Stimulated activated CD4-positive, alpha-beta T cell treated with anti-CD3 and anti-CD28 coated beads, Interleukin-1b, Interleukin-23, amount 100 ng/mL, for 4 hours (primary cell): ENCODE results near the gene ARHGAP10.

Experiments
- DNase-seq, 2 donors: peaks; one replicate each; pipeline ENCODE4 v3.0.0-alpha.2; 2020; ENCODE audit warnings: low read depth in 2 of 2

Gene ARHGAP10

GRCh38 chr4:147825451-147826287 is 93.8 kb downstream of the ARHGAP10 start:
- DNase-seq, result no peak

DNA sequence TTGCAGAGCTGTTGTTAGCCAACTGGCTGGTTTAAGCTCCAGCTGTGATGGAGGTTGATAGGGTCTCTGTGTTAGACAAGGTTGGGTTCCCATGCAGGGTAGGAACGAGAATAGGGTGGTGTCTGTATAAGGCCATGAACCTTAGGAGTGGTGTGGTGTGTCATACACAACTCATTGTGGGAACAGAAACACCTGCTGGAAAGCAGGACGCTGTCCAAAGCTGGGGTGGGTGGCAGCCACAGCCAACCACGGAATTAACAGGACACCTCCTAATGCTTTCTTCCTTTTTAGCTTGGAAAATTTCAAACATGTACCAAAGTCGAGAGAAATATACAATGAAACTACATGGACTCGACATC is 94.4 kb downstream of the ARHGAP10 start:
- no peak for DNase-seq

DNA sequence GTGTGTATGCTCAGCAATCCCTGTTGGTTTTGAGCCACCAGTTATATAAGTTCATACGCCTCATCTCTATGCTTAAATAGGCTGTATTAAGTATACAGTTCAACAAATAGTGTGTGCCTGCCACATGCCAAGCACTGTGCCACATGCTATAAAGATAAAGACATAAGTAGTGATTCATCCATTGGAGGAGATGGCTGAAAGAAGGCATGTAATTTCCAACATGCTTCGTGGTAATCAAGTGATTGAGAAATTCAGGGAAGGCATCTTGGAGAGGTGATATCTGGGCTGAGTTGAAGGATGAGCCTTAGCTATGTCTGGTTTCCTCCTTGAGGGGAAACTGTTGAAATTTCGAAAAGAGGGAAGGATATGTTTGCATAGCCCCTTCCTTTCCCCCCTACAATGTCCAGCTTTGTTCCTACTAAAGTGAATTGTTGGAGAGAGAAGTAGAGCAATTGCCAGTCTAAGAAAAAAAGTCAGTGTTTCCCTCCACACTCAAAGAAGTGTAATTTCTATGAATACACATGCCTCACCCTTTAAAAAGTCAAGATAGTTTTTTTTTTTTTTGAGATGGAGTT is 96.5 kb downstream of the ARHGAP10 start:
- no peak for DNase-seq

- no peak for DNase-seq
Measured at GRCh38 chr4:147829401-147830101, 97.7 kb downstream of the ARHGAP10 start.

DNA sequence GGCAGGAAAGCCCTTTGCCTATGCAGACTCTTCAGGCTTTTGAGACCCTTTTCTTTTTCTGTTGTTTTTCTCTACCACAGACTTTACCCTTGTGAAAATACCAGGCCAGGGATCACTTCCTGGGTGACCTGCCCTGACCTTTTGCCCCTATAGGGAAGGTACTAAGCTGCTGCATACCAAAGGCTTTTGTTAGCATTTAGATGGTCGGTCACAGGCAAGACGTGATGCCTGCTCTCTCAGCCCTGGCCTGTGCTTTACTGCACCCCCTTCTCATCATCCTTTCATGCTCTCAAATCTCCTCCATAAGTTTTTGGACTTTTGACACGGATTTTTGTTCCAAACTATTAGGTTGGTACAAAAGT is 98.2 kb downstream of the ARHGAP10 start:
- no peak for DNase-seq

DNA sequence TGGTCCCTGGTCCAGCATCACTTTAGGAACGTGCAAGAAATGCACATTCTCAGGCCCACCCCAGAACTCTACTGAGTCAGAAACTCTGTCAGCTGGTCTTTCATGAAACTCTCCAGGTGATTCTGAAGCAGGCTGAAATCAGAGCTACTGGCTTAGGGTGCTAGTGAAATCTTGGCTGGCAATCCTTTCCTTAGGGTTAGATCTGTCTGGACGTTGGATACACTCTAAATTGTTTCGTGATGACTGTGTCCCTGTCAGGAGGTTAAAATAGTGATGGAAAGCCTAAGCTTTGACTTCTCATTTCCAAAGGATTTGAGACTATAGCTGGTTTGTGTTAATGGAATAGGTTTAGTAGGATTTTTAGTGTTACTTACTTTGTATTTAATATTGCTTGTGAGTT is 99.1 kb downstream of the ARHGAP10 start:
- DNase-seq, result no peak

DNA sequence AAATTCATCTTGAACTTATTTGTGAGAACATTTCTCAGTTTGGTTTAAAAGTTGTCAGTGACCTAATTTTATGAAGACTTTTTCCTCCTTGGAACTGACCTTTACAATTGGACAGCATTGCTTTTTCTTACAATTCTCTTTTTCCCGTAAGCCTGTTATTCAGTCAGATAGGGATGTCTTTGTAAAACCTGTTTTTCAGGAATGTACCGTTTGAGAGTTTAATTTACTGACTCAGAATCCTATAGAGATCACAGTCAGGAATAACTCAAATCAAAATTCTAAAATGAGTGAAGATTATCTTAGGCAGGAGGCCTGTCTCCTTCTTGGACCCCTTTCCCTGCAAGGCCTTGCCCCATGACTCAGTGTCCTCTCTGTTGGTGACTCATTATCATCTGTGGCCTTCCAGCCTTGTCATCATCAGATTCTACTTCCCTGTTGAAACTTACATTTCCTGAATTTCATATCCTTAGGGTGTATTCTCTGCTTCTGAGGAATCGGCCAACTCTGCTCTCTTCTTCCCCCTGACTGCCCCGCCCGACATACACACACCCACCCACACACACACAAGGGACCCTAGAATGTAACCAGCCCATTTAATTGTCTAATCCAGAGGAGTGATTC is 99.8 kb downstream of the ARHGAP10 start:
- no peak for DNase-seq

GRCh38 chr4:147833254-147833653 is 101.4 kb downstream of the ARHGAP10 start:
- no peak for DNase-seq

GRCh38 chr4:147833741-147834140 is 101.9 kb downstream of the ARHGAP10 start:
- no peak for DNase-seq

DNA sequence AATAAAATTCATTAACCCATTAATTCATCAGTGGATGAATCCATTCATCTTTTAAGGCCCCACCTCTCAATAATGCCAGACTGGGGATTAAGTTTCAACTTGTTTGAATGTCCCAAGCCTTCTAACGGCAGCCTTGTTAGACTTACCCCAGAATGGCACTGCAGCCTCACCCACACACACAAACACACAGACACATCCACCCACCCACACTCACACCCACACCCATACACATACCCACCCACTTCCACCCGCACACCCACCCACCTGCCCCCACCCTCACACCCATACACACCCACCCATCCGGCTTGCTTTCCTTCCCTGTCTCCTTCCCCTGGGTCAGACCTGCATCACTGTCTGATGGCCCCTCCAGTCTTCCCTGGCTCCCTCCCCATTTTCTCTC is 102.6 kb downstream of the ARHGAP10 start:
- no peak for DNase-seq

DNA sequence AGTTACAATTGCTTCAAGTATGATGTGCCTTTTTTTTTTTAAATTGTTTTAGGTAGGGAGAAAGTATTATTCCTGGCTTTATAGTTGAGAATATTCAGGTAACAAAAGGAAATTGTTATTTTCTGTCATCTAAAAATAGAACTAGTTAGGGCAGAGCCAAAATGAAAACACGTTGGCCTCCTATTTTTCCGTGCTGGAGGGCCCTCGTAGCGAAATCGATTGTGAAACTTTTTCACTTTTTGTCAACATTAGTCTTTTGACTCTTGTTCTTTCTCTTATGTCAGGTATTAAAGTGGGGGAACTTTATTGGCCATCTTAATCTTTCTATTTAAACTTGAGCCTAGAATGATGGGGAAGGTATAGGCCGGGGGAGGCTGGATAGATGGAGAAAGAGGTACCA is 104.9 kb downstream of the ARHGAP10 start:
- DNase-seq, result no peak

- no peak for DNase-seq
Measured at GRCh38 chr4:147837435-147837834, 105.5 kb downstream of the ARHGAP10 start.

DNA sequence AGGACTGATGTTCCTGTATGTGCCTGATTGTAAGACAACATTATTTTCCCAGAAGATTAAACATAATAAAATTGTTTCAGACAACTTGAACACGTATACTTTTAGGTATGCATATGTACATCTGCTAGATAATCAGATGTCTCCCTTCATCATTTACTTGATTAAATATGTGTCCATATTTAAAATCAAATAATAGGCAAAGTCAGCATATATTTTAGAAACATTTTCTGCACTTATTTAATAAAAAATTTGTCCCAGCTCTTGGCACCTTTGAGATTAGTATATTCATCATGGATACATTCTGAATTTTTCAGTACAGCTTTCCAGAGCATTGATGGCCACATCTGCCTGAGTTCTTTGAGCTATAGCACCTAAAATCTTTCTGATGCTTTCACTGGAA is 106.0 kb downstream of the ARHGAP10 start:
- no peak for DNase-seq

DNA sequence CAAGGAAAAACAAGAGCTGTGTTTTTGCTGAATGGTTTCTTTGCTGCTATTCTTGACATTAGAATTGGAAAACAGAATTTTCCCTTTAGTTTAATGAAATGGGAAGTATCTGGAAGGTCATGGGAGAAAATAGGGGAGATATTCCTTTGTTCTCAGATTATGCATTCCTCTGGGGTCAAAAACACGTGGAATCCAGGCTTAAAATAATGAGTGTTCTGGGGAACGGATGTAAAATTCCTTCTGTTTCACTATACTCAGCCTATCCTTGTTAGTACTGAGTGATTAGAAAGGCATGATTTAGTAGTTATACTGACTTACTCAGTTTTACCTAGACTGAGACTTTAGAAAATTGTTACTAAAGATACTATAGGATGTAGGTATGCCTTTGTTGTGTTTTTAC is 107.3 kb downstream of the ARHGAP10 start:
- DNase-seq, result no peak

DNA sequence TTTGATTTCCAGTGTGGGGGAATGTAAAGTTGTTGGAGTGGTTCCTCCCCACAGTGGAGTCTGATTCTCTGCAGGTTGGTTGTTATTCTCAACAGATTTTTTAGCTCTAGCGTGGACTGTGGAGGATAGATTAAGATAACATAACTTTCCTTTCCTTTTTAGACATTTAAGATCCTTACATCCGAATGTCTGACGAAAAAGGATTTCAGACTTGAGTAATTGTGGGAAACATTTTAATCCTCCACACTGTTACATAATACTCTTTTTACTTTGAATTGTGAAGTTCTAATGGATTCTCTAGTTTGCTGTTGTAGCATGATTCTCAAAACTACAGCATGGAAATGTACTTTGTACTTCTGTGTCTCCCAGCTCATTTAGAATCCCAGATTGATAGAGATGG is 107.8 kb downstream of the ARHGAP10 start:
- no peak for DNase-seq

- no peak for DNase-seq
Measured at GRCh38 chr4:147840838-147841738, 109.2 kb downstream of the ARHGAP10 start.

DNA sequence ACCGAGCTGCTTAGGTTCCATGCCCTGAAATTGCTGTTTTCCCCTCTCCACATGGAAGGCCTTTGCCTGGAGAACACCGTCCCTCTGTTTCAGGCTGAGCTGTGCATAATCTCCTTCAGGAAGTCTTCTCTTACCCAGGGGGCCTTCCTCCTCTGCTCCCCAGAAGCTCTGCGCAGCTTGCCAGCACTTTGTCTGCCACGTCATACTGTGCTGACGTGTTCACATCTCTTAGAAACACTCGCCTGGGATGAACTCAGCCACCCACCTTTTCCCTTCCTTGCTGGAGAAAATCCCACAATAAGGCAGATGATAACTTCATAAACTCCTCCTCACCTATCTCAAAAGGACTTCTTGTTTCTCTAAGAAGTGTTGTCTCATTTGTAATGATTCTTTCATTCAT is 110.7 kb downstream of the ARHGAP10 start:
- DNase-seq, result no peak

DNA sequence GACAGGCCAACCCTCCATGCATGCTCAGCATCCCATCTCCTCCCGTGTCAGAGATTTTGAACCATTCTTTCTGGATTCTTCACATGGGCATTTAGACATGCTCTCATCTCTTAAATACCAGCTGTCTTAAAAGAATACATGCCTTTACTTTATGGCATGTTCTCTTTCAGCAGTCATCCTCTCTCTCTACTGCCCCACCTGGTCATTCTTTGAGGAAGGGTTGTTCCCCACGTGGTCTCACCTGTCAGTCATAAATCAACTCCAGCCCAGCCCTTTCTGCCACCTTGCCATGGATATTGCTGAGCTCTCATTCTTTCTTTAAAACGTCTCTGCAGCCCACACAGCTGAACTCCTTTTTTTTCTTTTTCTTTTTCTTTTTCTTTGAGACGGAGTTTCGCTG is 111.3 kb downstream of the ARHGAP10 start:
- no peak for DNase-seq

DNA sequence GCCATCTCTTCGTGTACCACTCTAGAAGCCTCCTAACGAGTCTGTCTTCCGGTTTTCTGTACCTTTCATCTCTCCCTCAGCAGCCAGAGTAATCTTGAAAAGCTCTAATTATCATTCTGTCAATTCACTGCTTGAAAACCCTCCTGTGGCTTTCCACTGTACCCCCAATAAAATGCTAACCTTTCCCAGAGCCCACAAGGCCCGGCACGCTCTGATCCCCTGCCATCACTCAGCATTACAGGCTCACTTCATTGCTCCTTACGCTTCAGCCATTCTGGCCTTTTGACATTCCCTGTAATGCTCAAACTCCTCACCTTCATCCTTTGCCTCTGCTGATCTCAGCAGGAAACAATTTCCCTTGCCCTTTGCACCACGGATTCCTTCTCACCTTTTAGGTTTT is 112.9 kb downstream of the ARHGAP10 start:
- DNase-seq, result no peak

GRCh38 chr4:147846318-147847155 is 114.6 kb downstream of the ARHGAP10 start:
- no peak for DNase-seq
